Testis (tissue), 2 donors: ENCODE results near the gene CLPTM1L.

ENCODE experiments used
- POLR2A ChIP-seq: fragments of 450-650 bp; IDR thresholded peaks from one replicate; pipeline ENCODE4 v1.6.1; 2017; ENCODE audit warnings: antibody characterized with exemption, mild to moderate bottlenecking, moderate library complexity
- TF ChIP-seq, protein P1 (sequence below), 3 experiments: fragments of 450-650 bp in 2 of 3; fragments of 200-600 bp in 1 of 3; sonication (generic) in 1 of 3; IDR thresholded peaks; one replicate each; pipeline ENCODE4 v1.5.1; 2016 to 2019; ENCODE audit warnings: antibody characterized with exemption in 3 of 3, mild to moderate bottlenecking in 2 of 3, moderate library complexity in 1 of 3

DNA sequence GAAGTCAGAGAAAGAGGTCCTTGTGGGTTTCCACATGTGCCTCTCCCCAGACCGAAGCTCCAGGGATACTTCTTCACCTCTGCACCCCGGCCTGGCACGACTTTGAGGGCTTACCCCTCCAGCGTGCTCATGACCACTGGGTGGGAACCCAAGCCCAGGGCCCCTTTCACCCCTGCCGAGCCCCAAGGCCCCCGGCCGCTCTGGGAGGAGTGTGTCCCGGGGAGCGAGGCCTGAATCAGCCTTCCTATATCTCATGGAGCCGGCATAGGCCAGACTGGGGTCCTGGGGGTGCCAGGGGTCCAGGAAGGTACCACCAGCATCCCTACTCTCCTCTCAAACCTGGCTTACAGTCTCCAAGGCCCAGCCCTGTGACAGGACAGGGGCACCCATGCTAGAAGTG is 67.1 kb downstream of the CLPTM1L start:
- TF ChIP-seq, protein P1, sequence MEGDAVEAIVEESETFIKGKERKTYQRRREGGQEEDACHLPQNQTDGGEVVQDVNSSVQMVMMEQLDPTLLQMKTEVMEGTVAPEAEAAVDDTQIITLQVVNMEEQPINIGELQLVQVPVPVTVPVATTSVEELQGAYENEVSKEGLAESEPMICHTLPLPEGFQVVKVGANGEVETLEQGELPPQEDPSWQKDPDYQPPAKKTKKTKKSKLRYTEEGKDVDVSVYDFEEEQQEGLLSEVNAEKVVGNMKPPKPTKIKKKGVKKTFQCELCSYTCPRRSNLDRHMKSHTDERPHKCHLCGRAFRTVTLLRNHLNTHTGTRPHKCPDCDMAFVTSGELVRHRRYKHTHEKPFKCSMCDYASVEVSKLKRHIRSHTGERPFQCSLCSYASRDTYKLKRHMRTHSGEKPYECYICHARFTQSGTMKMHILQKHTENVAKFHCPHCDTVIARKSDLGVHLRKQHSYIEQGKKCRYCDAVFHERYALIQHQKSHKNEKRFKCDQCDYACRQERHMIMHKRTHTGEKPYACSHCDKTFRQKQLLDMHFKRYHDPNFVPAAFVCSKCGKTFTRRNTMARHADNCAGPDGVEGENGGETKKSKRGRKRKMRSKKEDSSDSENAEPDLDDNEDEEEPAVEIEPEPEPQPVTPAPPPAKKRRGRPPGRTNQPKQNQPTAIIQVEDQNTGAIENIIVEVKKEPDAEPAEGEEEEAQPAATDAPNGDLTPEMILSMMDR (IDR thresholded peaks at IDR 0.05): no peak
- no peak for TF ChIP-seq POLR2A
